GM19438 (cell line): ENCODE measurements around the gene MEFV.
"Not testable (repeated sequence)": the region's sequence is repeated elsewhere in the genome, so short reads cannot be mapped to it uniquely, and the experiment has no call there.

ENCODE experiments used
- ATAC-seq: cut with Tn5 transposase; IDR thresholded peaks from one replicate; pipeline ENCODE4 v1.9.1; 2021; ENCODE audit warnings: low read depth; ENCODE audit not compliant: unreplicated experiment

The MEFV gene

GRCh38 chr16:3234543-3234856 lies 21.9 kb downstream of the MEFV start:
- no peak for ATAC-seq

GRCh38 chr16:3223913-3224515 lies 32.4 kb downstream of the MEFV start:
- ATAC-seq: no peak

GRCh38 chr16:3220839-3221238 lies 35.6 kb downstream of the MEFV start:
- no peak for ATAC-seq

- ATAC-seq: no peak
Measured at GRCh38 chr16:3216263-3216640, 40.2 kb downstream of the MEFV start.

GRCh38 chr16:3215601-3216262 lies 40.7 kb downstream of the MEFV start:
- ATAC-seq: no peak

GRCh38 chr16:3214904-3215600 lies 41.4 kb downstream of the MEFV start:
- ATAC-seq: no peak

- no peak for ATAC-seq
Measured at GRCh38 chr16:3212567-3212966, 43.9 kb downstream of the MEFV start.

- no peak for ATAC-seq
Measured at GRCh38 chr16:3212006-3212405, 44.4 kb downstream of the MEFV start.

GRCh38 chr16:3207086-3207953 lies 49.1 kb downstream of the MEFV start:
- ATAC-seq: no peak

GRCh38 chr16:3205939-3206338 lies 50.5 kb downstream of the MEFV start:
- not testable (repeated sequence) for ATAC-seq

GRCh38 chr16:3202903-3203539 lies 53.4 kb downstream of the MEFV start:
- no peak for ATAC-seq

- ATAC-seq: no peak
Measured at GRCh38 chr16:3198334-3199072, 57.9 kb downstream of the MEFV start.

- ATAC-seq: not testable (repeated sequence)
Measured at GRCh38 chr16:3197694-3198333, 58.6 kb downstream of the MEFV start.

GRCh38 chr16:3195975-3196374 lies 60.5 kb downstream of the MEFV start:
- ATAC-seq: no peak

- ATAC-seq: no peak
Measured at GRCh38 chr16:3194792-3195191, 61.6 kb downstream of the MEFV start.

- no peak for ATAC-seq
Measured at GRCh38 chr16:3193221-3194212, 62.9 kb downstream of the MEFV start.

GRCh38 chr16:3192476-3193019 lies 63.9 kb downstream of the MEFV start:
- ATAC-seq: no peak
